OCI-LY3 (cell line): ENCODE measurements around the gene GIPC2.

Source experiments
- EZH2phosphoT487 ChIP-seq: fragments of 200-600 bp; shearing (Covaris generic); IDR thresholded peaks from 2 replicates; pipeline ENCODE4 v1.6.1; 2018; ENCODE audit warnings: antibody characterized with exemption, mixed run types, low read depth
- TF ChIP-seq, protein P1 (sequence below): fragments of 200-600, 300-600 bp; sonication (generic); IDR thresholded peaks from 2 replicates; pipeline ENCODE4 v1.5.1; 2014; ENCODE audit warnings: antibody characterized with exemption, low read length, low read depth

DNA sequence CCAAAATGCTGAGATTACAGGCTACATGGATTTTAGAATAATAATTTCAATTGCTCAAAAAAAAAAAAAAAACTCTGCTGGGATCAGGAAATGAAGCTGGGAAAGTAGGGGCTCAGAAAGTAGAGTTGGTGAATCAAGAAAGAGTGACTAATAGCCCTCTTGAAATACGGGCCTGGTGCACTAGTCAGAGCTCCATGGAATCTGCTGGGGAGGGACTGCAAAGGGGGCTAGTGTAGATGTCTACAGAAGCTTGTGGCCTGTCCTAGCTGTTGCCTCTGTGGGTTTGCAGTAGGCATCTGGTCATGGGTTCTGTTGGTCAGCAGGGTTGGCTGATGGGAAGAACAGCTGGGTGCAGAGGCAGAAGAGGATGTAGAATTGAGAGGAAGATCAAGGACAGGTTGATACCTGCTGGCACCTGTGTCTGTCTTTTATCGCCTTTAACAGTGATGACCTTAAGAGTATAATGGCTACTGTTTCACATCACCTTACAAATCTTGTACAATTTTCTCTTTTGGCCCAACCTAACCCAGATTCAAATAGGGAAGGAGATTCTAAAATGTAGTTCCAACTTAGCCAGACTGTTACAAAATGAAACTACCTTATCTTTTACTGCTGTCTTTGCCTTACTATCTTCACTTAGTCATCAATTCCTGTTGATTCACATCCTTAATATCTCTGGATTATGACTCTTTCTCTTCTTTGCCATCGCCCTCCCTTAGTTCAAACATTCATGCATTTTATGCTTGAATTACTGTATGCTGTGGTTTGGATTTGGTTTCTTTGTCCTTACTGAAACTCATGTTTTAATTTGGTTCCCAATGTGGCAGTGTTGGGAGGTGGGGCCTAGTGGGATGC is 126.2 kb downstream of the GIPC2 start:
- no peak for TF ChIP-seq EZH2phosphoT487
- TF ChIP-seq, protein P1, sequence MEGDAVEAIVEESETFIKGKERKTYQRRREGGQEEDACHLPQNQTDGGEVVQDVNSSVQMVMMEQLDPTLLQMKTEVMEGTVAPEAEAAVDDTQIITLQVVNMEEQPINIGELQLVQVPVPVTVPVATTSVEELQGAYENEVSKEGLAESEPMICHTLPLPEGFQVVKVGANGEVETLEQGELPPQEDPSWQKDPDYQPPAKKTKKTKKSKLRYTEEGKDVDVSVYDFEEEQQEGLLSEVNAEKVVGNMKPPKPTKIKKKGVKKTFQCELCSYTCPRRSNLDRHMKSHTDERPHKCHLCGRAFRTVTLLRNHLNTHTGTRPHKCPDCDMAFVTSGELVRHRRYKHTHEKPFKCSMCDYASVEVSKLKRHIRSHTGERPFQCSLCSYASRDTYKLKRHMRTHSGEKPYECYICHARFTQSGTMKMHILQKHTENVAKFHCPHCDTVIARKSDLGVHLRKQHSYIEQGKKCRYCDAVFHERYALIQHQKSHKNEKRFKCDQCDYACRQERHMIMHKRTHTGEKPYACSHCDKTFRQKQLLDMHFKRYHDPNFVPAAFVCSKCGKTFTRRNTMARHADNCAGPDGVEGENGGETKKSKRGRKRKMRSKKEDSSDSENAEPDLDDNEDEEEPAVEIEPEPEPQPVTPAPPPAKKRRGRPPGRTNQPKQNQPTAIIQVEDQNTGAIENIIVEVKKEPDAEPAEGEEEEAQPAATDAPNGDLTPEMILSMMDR: no peak
